HepG2 (cell line): Measurements from ENCODE around the gene C2CD2. TPM values are rescaled to one million over a fixed set of nuclear protein-coding genes. Genes with fewer than 3 reads are reported as not detected.

Experiments used
- ATAC-seq: fragments of 200-7000 bp; cut with Tn5 transposase; 3 replicates; pipeline ENCODE4 v1.9.1; 2020; ENCODE audit warnings: mild to moderate bottlenecking, moderate library complexity
- BruUV-seq: library from RNA; stranded (reverse); fragments of 400-500 nt; replicated peaks from 2 replicates; lab custom pipeline; 2021; lab: Mats Ljungman, UMichigan
- CTCF ChIA-PET: fragments of 300-600 bp; formaldehyde crosslinking; extraction: SDS; loops from one replicate; lab custom pipeline; 2021; ENCODE audit warnings: low total read pairs, inconsistent platforms, low intra/inter-chr PET ratio; lab: Yijun Ruan, JAX
- POLR2A ChIA-PET: fragments of 350-600 bp; sonication (Branson Sonifier 250); formaldehyde crosslinking; loops from one replicate; lab custom pipeline; 2020; ENCODE audit warnings: antibody characterized with exemption, inconsistent platforms; lab: Yijun Ruan, JAX
- DNase-seq: peaks from one replicate; pipeline ENCODE4 v3.0.0-alpha.2; 2015; ENCODE audit warnings: low spot score
- FAIRE-seq: peaks from 3 replicates; lab custom pipeline; 2011; peaks lifted over from hg19 to GRCh38; lab: Jason Lieb, UNC
- H2AFZ ChIP-seq: one replicate; pipeline ENCODE4 v1.6.1; 2011; ENCODE audit warnings: low read length, inconsistent platforms
- H3K27ac ChIP-seq: fragments of 300-600 bp; 3 replicates; pipeline ENCODE4 v1.8.0; 2011; ENCODE audit warnings: mixed run types, mild to moderate bottlenecking, mixed read lengths, low read length, inconsistent platforms; ENCODE audit not compliant: insufficient read depth; ENCODE audit errors: extremely low read length
- H3K27me3 ChIP-seq, 2 experiments: fragments of 200-600 bp in 1 of 2; 2 replicates in 1 of 2; 3 replicates in 1 of 2; pipeline versions ENCODE4 v1.6.0 to v1.8.0; 2011; ENCODE audit warnings: low read length in 2 of 2, mild to moderate bottlenecking in 2 of 2, moderate library complexity in 2 of 2, inconsistent platforms in 1 of 2; ENCODE audit not compliant: insufficient read depth in 2 of 2, control insufficient read depth in 1 of 2
- H3K36me3 ChIP-seq, 2 experiments: fragments of 200-600 bp in 1 of 2; replicated peaks in 1 of 2; 2 replicates in 1 of 2; 3 replicates in 1 of 2; pipeline versions ENCODE4 v1.5.1 to v1.8.0; 2011; ENCODE audit warnings: low read length in 2 of 2, inconsistent platforms in 1 of 2; ENCODE audit not compliant: insufficient read depth in 2 of 2, control insufficient read depth in 1 of 2
- H3K4me1 ChIP-seq: 2 replicates; pipeline ENCODE4 v1.5.1; 2012; ENCODE audit warnings: low read length, inconsistent platforms; ENCODE audit not compliant: insufficient read depth
- H3K4me2 ChIP-seq: 2 replicates; pipeline ENCODE4 v1.6.0; 2011; ENCODE audit warnings: low read depth, low read length, inconsistent platforms
- H3K4me3 ChIP-seq, 3 experiments: fragments of 200-600 bp in 1 of 3; sonication (generic), shearing (Covaris generic) in 1 of 3; replicated peaks in 1 of 3; 2 replicates each; pipeline ENCODE4 v1.5.1; 2011 to 2016; ENCODE audit warnings: low read length in 3 of 3, inconsistent platforms in 2 of 3, low read depth in 2 of 3, mild to moderate bottlenecking in 2 of 3, control low read depth in 1 of 3, mixed read lengths in 1 of 3; ENCODE audit not compliant: insufficient read depth in 1 of 3
- H3K79me2 ChIP-seq: one replicate; pipeline ENCODE4 v1.6.1; 2011; ENCODE audit warnings: low read length, inconsistent platforms; ENCODE audit not compliant: insufficient read depth
- H3K9ac ChIP-seq: 2 replicates; pipeline ENCODE4 v1.6.0; 2011; ENCODE audit warnings: mild to moderate bottlenecking, low read depth, low read length, inconsistent platforms; ENCODE audit not compliant: insufficient read depth
- H3K9me3 ChIP-seq: 2 replicates; pipeline ENCODE4 v1.5.1; 2012; ENCODE audit warnings: mild to moderate bottlenecking, low read length
- H4K20me1 ChIP-seq: 2 replicates; pipeline ENCODE4 v1.6.0; 2011; ENCODE audit warnings: inconsistent platforms, mild to moderate bottlenecking, low read length, moderate library complexity; ENCODE audit not compliant: insufficient read depth
- BCL6 ChIP-seq: IDR thresholded peaks from 2 replicates; pipeline ENCODE4 v1.6.1; 2016; ENCODE audit warnings: missing genetic modification reagents, missing compliant biosample characterization
- EZH2 ChIP-seq: conservative IDR thresholded peaks from 2 replicates; pipeline ENCODE4 v1.6.1; 2012; ENCODE audit warnings: mild to moderate bottlenecking, low read depth, low read length, moderate library complexity
- HNRNPUL1 ChIP-seq: fragments of 200-400 bp; formaldehyde crosslinking; IDR thresholded peaks from 2 replicates; pipeline ENCODE4 v1.6.1; 2017; ENCODE audit warnings: low read depth, mild to moderate bottlenecking, low read length, moderate library complexity
- ZNF558 ChIP-seq: sonication (generic); formaldehyde crosslinking; IDR thresholded peaks from 2 replicates; pipeline ENCODE4 v1.9.0; 2022; ENCODE audit warnings: mild to moderate bottlenecking, missing genetic modification reagents, borderline replicate concordance
- ZNF746 ChIP-seq: sonication (generic); formaldehyde crosslinking; IDR thresholded peaks from 2 replicates; pipeline ENCODE4 v1.8.0; 2022; ENCODE audit warnings: mild to moderate bottlenecking, missing genetic modification reagents
- WGBS: methylation state at CpG from one replicate; pipeline ENCODE4 v1.1.6; 2017; ENCODE audit warnings: low lambda C conversion rate; 5-methylcytosine and 5-hydroxymethylcytosine counted together
- in situ Hi-C: cut with HindIII; loops from 2 replicates; pipeline ENCODE4 v1.10.0; 2017; ENCODE audit warnings: low pct_unique_long_range_greater_than_20kb; ENCODE audit not compliant: extremely low pct_ligation_motif_present
- intact Hi-C: fragments of 100-400 bp; cut with micrococcal nuclease; formaldehyde crosslinking; loops from one replicate; pipeline ENCODE4 v1.10.0; 2022; ENCODE audit not compliant: unreplicated experiment
- polyA plus RNA-seq, 8 experiments: library from polyadenylated mRNA; depleted of rRNA in 3 of 8; stranded (reverse) in 7 of 8; unstranded in 1 of 8; fragments of >200 nt; fragmentation: Illumina TruSeq in 4 of 8; extraction: Trizol in 4 of 8; gene quantifications; 2 replicates each; pipeline versions ENCODE4 v1.2.1 to v1.2.3, GENCODE V29; 2011 to 2016; ENCODE audit warnings: low read depth in 4 of 8, missing spikeins in 1 of 8, mixed read lengths in 1 of 8; ENCODE audit not compliant: insufficient read depth in 1 of 8
- total RNA-seq, 5 experiments: library from RNA; depleted of rRNA; stranded (reverse); fragments of >200 nt; fragmentation: Illumina TruSeq; extraction: Trizol; gene quantifications; 2 replicates each; pipeline ENCODE4 v1.2.3, GENCODE V29; 2016; ENCODE audit warnings: low read depth in 1 of 5
- TF ChIP-seq, protein P1 (sequence below): sonication (generic); formaldehyde crosslinking; conservative IDR thresholded peaks from 2 replicates; pipeline ENCODE4 v1.8.0; 2022; ENCODE audit warnings: mild to moderate bottlenecking, moderate library complexity, missing genetic modification reagents
- TF ChIP-seq, protein P2 (sequence below): sonication (generic); formaldehyde crosslinking; IDR thresholded peaks from 2 replicates; pipeline ENCODE4 v1.5.1; 2020; ENCODE audit warnings: mild to moderate bottlenecking, moderate library complexity, missing genetic modification reagents
- TF ChIP-seq, protein P3 (sequence below): sonication (generic); formaldehyde crosslinking; IDR thresholded peaks from 2 replicates; pipeline ENCODE4 v1.5.1; 2020; ENCODE audit warnings: mild to moderate bottlenecking, missing genetic modification reagents, borderline replicate concordance

Gene C2CD2
- total and polyA plus RNA-seq, 2 of the 13 experiments (the other 11 are each of a cell fraction or from before 2014, with no cell fraction given), result 12.5 to 19.7 TPM

DNA sequence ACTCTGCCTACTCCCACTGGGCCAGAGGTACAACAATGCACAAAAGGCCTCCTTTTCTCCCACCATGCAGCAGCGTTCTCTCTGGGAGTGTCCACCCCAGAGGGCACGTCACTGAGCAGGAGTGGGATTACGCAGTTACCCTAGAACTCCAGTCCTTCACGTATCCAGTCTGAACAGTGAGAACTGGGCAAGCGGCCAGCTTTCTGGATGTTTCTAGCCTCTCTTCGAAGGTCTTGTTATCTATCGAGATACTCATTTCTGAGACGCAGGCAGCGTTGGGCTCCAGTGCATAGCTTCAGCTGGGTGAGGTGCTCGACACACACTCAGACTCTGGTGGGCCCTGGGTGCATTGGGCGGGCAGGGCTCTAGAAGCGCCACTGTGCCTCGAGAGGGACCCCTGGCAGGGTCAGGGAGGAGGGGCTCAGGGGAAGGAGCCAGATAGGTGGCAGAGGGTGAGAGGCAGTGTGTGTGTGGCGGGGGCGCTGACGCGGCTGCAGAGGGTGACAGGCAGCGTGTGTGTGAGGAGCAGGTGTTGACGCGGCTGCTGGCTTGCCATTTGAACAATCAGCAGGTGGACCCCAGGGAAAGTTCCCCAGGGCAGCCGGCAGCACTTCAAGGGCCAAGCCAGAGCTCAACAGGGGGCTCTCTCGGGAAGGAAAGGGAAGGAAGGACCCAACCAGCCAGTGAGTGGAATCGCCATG, 102.6 kb downstream of the C2CD2 start:
- H3K9me3 ChIP-seq, result no peaks in the 10 kb centered on the region
- H3K9ac ChIP-seq, result no peak overlapping the region
- no TSS peak for BruUV-seq
- H3K4me3 ChIP-seq, result no peak overlapping the region
- no peak for FAIRE-seq
- H2AFZ ChIP-seq, result no peak overlapping the region
- no peak overlapping the region for H3K4me2 ChIP-seq
- CTCF ChIA-PET, result no interaction called here
- POLR2A ChIA-PET, result no interaction called here
- DNase-seq, result no peak
- peaks cover 6 to 28% of the 10 kb centered on the region in 2 experiments; a peak in 4 of 5 replicates for H3K36me3 ChIP-seq
- intact Hi-C loops, result no loop called here
- H3K4me1 ChIP-seq, result no peaks in the 10 kb centered on the region
- H3K79me2 ChIP-seq, result no peaks in the 10 kb centered on the region
- TF ChIP-seq, protein P1, sequence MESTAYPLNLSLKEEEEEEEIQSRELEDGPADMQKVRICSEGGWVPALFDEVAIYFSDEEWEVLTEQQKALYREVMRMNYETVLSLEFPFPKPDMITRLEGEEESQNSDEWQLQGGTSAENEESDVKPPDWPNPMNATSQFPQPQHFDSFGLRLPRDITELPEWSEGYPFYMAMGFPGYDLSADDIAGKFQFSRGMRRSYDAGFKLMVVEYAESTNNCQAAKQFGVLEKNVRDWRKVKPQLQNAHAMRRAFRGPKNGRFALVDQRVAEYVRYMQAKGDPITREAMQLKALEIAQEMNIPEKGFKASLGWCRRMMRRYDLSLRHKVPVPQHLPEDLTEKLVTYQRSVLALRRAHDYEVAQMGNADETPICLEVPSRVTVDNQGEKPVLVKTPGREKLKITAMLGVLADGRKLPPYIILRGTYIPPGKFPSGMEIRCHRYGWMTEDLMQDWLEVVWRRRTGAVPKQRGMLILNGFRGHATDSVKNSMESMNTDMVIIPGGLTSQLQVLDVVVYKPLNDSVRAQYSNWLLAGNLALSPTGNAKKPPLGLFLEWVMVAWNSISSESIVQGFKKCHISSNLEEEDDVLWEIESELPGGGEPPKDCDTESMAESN (CRISPR knock-in tag), result no peak
- TF ChIP-seq EZH2 (no peak), ZNF558 (CRISPR knock-in tag) (no peak), ZNF746 (no peak), HNRNPUL1 (no peak)
- no peak overlapping the region for H3K27ac ChIP-seq
- ATAC-seq, result no peak
- in situ Hi-C loops, result no loop called here
- no peaks in the 10 kb centered on the region for H3K27me3 ChIP-seq
- WGBS, result 94% methylated on average over 23 of the region's 23 CpGs
- H4K20me1 ChIP-seq, result no peaks in the 10 kb centered on the region

DNA sequence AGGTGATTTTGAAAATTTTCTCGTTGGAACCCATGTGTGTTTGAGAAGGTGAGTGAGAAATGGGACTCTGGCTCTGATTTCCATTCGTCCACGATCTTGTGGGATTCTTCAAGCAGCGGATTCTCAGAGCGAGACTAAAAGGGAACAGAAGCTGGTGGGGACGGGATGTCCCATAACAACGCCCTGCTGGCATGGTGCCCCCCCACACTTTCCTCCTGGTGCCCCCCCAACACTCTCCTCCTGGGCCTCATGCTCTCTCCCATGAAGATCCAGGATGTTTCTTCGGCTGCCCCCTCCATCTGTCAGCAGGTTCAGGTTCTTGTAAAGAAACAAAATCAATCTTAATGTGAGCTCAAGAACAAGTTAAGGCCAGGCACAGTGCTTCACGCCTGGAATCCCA, 103.7 kb downstream of the C2CD2 start:
- no peaks in the 10 kb centered on the region for H3K79me2 ChIP-seq
- no peak overlapping the region for H2AFZ ChIP-seq
- WGBS, result 95% methylated on average over 9 of the region's 9 CpGs
- peaks cover 5 to 23% of the 10 kb centered on the region in 2 experiments; a peak in 4 of 5 replicates for H3K36me3 ChIP-seq
- no peaks in the 10 kb centered on the region for H3K27me3 ChIP-seq
- in situ Hi-C loops (no loop called here), intact Hi-C loops (no loop called here)
- H3K4me1 ChIP-seq, result no peaks in the 10 kb centered on the region
- ATAC-seq, result no peak
- no peaks in the 10 kb centered on the region for H4K20me1 ChIP-seq
- no peak overlapping the region for H3K4me2 ChIP-seq
- no peak overlapping the region for H3K4me3 ChIP-seq
- no peak for DNase-seq
- FAIRE-seq, result no peak
- H3K9me3 ChIP-seq, result no peaks in the 10 kb centered on the region
- no peak overlapping the region for H3K27ac ChIP-seq
- BruUV-seq, result no TSS peak
- POLR2A ChIA-PET, result no interaction called here
- CTCF ChIA-PET, result no interaction called here
- H3K9ac ChIP-seq, result no peak overlapping the region
- no peak for TF ChIP-seq BCL6
- TF ChIP-seq, protein P2, sequence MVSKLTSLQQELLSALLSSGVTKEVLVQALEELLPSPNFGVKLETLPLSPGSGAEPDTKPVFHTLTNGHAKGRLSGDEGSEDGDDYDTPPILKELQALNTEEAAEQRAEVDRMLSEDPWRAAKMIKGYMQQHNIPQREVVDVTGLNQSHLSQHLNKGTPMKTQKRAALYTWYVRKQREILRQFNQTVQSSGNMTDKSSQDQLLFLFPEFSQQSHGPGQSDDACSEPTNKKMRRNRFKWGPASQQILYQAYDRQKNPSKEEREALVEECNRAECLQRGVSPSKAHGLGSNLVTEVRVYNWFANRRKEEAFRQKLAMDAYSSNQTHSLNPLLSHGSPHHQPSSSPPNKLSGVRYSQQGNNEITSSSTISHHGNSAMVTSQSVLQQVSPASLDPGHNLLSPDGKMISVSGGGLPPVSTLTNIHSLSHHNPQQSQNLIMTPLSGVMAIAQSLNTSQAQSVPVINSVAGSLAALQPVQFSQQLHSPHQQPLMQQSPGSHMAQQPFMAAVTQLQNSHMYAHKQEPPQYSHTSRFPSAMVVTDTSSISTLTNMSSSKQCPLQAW (CRISPR knock-in tag), result no peak
- TF ChIP-seq, protein P3, sequence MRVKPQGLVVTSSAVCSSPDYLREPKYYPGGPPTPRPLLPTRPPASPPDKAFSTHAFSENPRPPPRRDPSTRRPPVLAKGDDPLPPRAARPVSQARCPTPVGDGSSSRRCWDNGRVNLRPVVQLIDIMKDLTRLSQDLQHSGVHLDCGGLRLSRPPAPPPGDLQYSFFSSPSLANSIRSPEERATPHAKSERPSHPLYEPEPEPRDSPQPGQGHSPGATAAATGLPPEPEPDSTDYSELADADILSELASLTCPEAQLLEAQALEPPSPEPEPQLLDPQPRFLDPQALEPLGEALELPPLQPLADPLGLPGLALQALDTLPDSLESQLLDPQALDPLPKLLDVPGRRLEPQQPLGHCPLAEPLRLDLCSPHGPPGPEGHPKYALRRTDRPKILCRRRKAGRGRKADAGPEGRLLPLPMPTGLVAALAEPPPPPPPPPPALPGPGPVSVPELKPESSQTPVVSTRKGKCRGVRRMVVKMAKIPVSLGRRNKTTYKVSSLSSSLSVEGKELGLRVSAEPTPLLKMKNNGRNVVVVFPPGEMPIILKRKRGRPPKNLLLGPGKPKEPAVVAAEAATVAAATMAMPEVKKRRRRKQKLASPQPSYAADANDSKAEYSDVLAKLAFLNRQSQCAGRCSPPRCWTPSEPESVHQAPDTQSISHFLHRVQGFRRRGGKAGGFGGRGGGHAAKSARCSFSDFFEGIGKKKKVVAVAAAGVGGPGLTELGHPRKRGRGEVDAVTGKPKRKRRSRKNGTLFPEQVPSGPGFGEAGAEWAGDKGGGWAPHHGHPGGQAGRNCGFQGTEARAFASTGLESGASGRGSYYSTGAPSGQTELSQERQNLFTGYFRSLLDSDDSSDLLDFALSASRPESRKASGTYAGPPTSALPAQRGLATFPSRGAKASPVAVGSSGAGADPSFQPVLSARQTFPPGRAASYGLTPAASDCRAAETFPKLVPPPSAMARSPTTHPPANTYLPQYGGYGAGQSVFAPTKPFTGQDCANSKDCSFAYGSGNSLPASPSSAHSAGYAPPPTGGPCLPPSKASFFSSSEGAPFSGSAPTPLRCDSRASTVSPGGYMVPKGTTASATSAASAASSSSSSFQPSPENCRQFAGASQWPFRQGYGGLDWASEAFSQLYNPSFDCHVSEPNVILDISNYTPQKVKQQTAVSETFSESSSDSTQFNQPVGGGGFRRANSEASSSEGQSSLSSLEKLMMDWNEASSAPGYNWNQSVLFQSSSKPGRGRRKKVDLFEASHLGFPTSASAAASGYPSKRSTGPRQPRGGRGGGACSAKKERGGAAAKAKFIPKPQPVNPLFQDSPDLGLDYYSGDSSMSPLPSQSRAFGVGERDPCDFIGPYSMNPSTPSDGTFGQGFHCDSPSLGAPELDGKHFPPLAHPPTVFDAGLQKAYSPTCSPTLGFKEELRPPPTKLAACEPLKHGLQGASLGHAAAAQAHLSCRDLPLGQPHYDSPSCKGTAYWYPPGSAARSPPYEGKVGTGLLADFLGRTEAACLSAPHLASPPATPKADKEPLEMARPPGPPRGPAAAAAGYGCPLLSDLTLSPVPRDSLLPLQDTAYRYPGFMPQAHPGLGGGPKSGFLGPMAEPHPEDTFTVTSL, result no peak
